Urothelium cell line (cell line): ENCODE results near the gene MPC1.
A peak's percentile ranks its signal among the peaks of the same experiment; 100 is the strongest.

Experiments
- DNase-seq: peaks from one replicate; pipeline ENCODE4 v3.0.0; 2011; ENCODE audit warnings: low spot score, mixed read lengths
- FAIRE-seq: peaks from 2 replicates; lab custom pipeline; 2011; peaks lifted over from hg19 to GRCh38; lab: Jason Lieb, UNC

Gene MPC1

GRCh38 chr6:166382933-166383801, at the start of gene MPC1:
TSS of gene MPC1 (minus strand) at chr6:166382940. CDS start at chr6:166382876, 64 bp downstream.
- FAIRE-seq, result peak; percentile 95
- peak; percentile 97 for DNase-seq

GRCh38 chr6:166430269-166430668, 47.5 kb upstream of the MPC1 start:
- DNase-seq (no peak), FAIRE-seq (no peak)

GRCh38 chr6:166424431-166424830, 41.7 kb upstream of the MPC1 start:
- FAIRE-seq (no peak), DNase-seq (no peak)

- DNase-seq (no peak), FAIRE-seq (no peak)
Observed at GRCh38 chr6:166423781-166424180, 41.0 kb upstream of the MPC1 start.

- DNase-seq (no peak), FAIRE-seq (no peak)
Observed at GRCh38 chr6:166423051-166423745, 40.5 kb upstream of the MPC1 start.

GRCh38 chr6:166422201-166422940, 39.6 kb upstream of the MPC1 start:
- FAIRE-seq, result no peak
- no peak for DNase-seq

GRCh38 chr6:166420351-166420750, 37.6 kb upstream of the MPC1 start:
- DNase-seq (no peak), FAIRE-seq (no peak)

GRCh38 chr6:166419717-166420116, 37.0 kb upstream of the MPC1 start:
- no peak for FAIRE-seq

GRCh38 chr6:166419286-166419685, 36.5 kb upstream of the MPC1 start:
- no peak for FAIRE-seq
- DNase-seq, result peak; percentile 72

More at GRCh38 chr6:166419717-166420116, 37.0 kb upstream of the MPC1 start:
- no peak for DNase-seq

GRCh38 chr6:166418691-166419143, 36.0 kb upstream of the MPC1 start:
- no peak for FAIRE-seq
- DNase-seq, result no peak

- DNase-seq (no peak), FAIRE-seq (no peak)
Observed at GRCh38 chr6:166417285-166417691, 34.5 kb upstream of the MPC1 start.

GRCh38 chr6:166415833-166416347, 33.1 kb upstream of the MPC1 start:
- DNase-seq (no peak), FAIRE-seq (peak; percentile 100)

GRCh38 chr6:166415306-166415705, 32.6 kb upstream of the MPC1 start:
- no peak for FAIRE-seq
- no peak for DNase-seq

GRCh38 chr6:166413491-166413951, 30.8 kb upstream of the MPC1 start:
- no peak for FAIRE-seq
- no peak for DNase-seq

- DNase-seq (no peak), FAIRE-seq (no peak)
Observed at GRCh38 chr6:166412911-166413384, 30.2 kb upstream of the MPC1 start.

- DNase-seq (no peak), FAIRE-seq (no peak)
Observed at GRCh38 chr6:166412156-166412910, 29.6 kb upstream of the MPC1 start.

- no peak for DNase-seq
- FAIRE-seq, result no peak
Observed at GRCh38 chr6:166411721-166412151, 29.0 kb upstream of the MPC1 start.

- FAIRE-seq (no peak), DNase-seq (no peak)
Observed at GRCh38 chr6:166411271-166411670, 28.5 kb upstream of the MPC1 start.

GRCh38 chr6:166410426-166410935, 27.7 kb upstream of the MPC1 start:
- DNase-seq (no peak), FAIRE-seq (no peak)
